ENCODE measurements around the gene MED29.

DNA sequence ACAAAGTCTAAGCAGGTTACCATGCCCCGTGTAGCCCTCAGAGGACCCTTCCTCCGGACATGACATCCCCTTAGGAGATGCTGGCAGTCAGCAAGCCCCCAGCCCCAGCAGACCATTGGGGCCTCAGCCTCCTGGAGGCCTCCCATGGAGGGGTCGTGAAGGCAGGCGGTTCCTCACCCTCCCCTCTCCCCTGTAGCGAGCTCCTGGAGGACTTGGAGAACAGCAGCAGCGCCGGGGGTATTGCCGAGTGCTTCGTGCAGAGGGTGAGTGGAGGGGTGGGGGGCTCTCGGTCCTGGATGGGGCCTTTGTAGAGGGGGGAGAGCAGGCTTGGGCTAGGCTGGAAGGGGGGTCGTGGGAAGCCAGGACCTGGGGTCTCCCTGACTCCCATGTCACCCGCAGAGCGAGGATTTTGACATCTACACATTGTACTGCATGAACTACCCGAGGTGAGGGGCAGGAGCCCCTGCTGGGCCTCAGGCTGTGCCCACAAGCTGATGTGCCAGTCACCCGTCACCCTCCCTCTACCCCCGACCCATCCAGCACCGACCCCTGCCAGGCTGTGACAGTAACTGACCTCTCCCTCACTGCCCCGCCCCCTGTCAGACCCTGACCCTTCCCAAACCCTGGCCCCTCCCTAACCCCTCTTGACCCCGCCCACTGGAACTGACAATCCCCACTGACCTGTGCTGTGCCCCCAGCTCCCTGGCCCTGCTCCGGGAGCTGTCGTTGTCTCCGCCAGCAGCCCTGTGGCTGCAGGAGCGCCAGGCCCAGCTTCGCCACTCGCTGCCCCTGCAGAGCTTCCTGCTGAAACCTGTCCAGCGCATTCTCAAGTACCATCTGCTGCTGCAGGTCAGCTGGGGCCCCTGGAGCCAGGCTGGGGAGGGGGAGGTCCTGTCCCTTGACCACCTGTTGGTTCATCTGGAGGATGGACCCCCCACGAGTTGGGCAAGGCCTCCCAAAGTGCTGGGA is 25.3 kb downstream of the MED29 start:
- TF ChIP-seq, protein P1, sequence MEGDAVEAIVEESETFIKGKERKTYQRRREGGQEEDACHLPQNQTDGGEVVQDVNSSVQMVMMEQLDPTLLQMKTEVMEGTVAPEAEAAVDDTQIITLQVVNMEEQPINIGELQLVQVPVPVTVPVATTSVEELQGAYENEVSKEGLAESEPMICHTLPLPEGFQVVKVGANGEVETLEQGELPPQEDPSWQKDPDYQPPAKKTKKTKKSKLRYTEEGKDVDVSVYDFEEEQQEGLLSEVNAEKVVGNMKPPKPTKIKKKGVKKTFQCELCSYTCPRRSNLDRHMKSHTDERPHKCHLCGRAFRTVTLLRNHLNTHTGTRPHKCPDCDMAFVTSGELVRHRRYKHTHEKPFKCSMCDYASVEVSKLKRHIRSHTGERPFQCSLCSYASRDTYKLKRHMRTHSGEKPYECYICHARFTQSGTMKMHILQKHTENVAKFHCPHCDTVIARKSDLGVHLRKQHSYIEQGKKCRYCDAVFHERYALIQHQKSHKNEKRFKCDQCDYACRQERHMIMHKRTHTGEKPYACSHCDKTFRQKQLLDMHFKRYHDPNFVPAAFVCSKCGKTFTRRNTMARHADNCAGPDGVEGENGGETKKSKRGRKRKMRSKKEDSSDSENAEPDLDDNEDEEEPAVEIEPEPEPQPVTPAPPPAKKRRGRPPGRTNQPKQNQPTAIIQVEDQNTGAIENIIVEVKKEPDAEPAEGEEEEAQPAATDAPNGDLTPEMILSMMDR (IDR thresholded peaks at IDR 0.05), result no peak
- TF ChIP-seq EP300 (IDR thresholded peaks at IDR 0.05), result no peak

Data from ovary (tissue), 3 donors.